Vagina (tissue), 2 donors: ENCODE measurements around the gene PDE6C.

Experiments used
- POLR2A ChIP-seq, 2 donors: fragments of 450-650 bp; IDR thresholded peaks; one replicate each; pipeline ENCODE4 v1.6.1; 2017; ENCODE audit warnings: antibody characterized with exemption in 2 of 2, mild to moderate bottlenecking in 2 of 2, moderate library complexity in 2 of 2
- POLR2AphosphoS5 ChIP-seq, 2 donors: sonication (generic); formaldehyde crosslinking; IDR thresholded peaks; one replicate each; pipeline ENCODE4 v1.9.0; 2017; ENCODE audit warnings: antibody characterized with exemption in 2 of 2, mild to moderate bottlenecking in 2 of 2, low read depth in 1 of 2; ENCODE audit not compliant: insufficient read depth in 1 of 2

- TF ChIP-seq POLR2A (IDR thresholded peaks at IDR 0.05) (no peak), POLR2AphosphoS5 (IDR thresholded peaks at IDR 0.05; ENCODE audit: insufficient read depth in 1 of 2, low read depth in 1 of 2) (no peak)
These were observed 40.5 kb downstream of the PDE6C start for GRCh38 chr10:93652857-93653256.
